GM06990 (cell line): ENCODE measurements around the gene COL5A2.

ENCODE experiments used
- DNase-seq: peaks from one replicate; pipeline ENCODE4 v3.0.0-alpha.2; 2011; ENCODE audit not compliant: insufficient read length; ENCODE audit errors: extremely low read depth
- H3K27me3 ChIP-seq: replicated peaks from 2 replicates; pipeline ENCODE4 v1.6.0; 2011; ENCODE audit warnings: low read length; ENCODE audit not compliant: control insufficient read depth, insufficient read depth
- H3K36me3 ChIP-seq: 2 replicates; pipeline ENCODE4 v1.5.1; 2011; ENCODE audit warnings: low read length; ENCODE audit not compliant: control insufficient read depth, insufficient read depth
- H3K4me3 ChIP-seq: replicated peaks from 2 replicates; pipeline ENCODE4 v1.5.1; 2011; ENCODE audit warnings: low read depth, mild to moderate bottlenecking, control low read depth, low read length
- CTCF ChIP-seq: IDR thresholded peaks from 2 replicates; pipeline ENCODE4 v1.5.1; 2011; ENCODE audit warnings: low read length, control low read depth, mild to moderate bottlenecking, inconsistent platforms; ENCODE audit not compliant: insufficient read depth, poor library complexity, severe bottlenecking

The COL5A2 gene

GRCh38 chr2:189192766-189193165 is 13.2 kb upstream of the COL5A2 start:
- H3K4me3 ChIP-seq: no peak overlapping the region
- DNase-seq: no peak

GRCh38 chr2:189191766-189192165 is 12.2 kb upstream of the COL5A2 start:
- no peaks in the 10 kb centered on the region for H3K27me3 ChIP-seq
- TF ChIP-seq CTCF: no peak
- no peak for DNase-seq
- H3K36me3 ChIP-seq: no peaks in the 10 kb centered on the region
- H3K4me3 ChIP-seq: no peak overlapping the region

More at GRCh38 chr2:189192766-189193165, 13.2 kb upstream of the COL5A2 start:
- no peaks in the 10 kb centered on the region for H3K36me3 ChIP-seq
- TF ChIP-seq CTCF: no peak
- no peaks in the 10 kb centered on the region for H3K27me3 ChIP-seq

GRCh38 chr2:189190685-189191084 is 11.1 kb upstream of the COL5A2 start:
- no peak for DNase-seq
- no peaks in the 10 kb centered on the region for H3K36me3 ChIP-seq
- TF ChIP-seq CTCF: no peak

GRCh38 chr2:189188115-189188805 is 8.7 kb upstream of the COL5A2 start:
- H3K4me3 ChIP-seq: no peak overlapping the region
- no peaks in the 10 kb centered on the region for H3K27me3 ChIP-seq
- DNase-seq: no peak
- H3K36me3 ChIP-seq: no peaks in the 10 kb centered on the region
- TF ChIP-seq CTCF: no peak

More at GRCh38 chr2:189190685-189191084, 11.1 kb upstream of the COL5A2 start:
- Histone ChIP-seq H3K27me3 (no peaks in the 10 kb centered on the region), H3K4me3 (no peak overlapping the region)

GRCh38 chr2:189183170-189183569 is 3.6 kb upstream of the COL5A2 start:
- no peak for DNase-seq
- TF ChIP-seq CTCF: no peak
- Histone ChIP-seq H3K27me3 (no peaks in the 10 kb centered on the region), H3K4me3 (no peak overlapping the region), H3K36me3 (no peaks in the 10 kb centered on the region)

GRCh38 chr2:189181706-189182105 is 2.1 kb upstream of the COL5A2 start:
- no peak for TF ChIP-seq CTCF
- H3K27me3 ChIP-seq: no peaks in the 10 kb centered on the region
- H3K36me3 ChIP-seq: no peaks in the 10 kb centered on the region
- no peak for DNase-seq
- no peak overlapping the region for H3K4me3 ChIP-seq
